Tibial nerve (tissue), 4 donors: Measurements from ENCODE around the gene LRP1.

Experiments
- EP300 ChIP-seq, 2 donors: sonication (generic); formaldehyde crosslinking; IDR thresholded peaks; one replicate each; pipeline ENCODE4 v1.6.1; 2017; ENCODE audit warnings: antibody characterized with exemption in 2 of 2, mild to moderate bottlenecking in 1 of 2
- POLR2A ChIP-seq, 2 donors: fragments of 450-650 bp; IDR thresholded peaks; one replicate each; pipeline ENCODE4 v1.6.1; 2017; ENCODE audit warnings: antibody characterized with exemption in 2 of 2, mild to moderate bottlenecking in 2 of 2, moderate library complexity in 2 of 2
- TF ChIP-seq, protein P1 (sequence below), 5 experiments: fragments of 200-600 bp in 3 of 5; fragments of 450-650 bp in 2 of 5; sonication (generic) in 3 of 5; IDR thresholded peaks; one replicate each; pipeline ENCODE4 v1.5.1; 2016 to 2019; ENCODE audit warnings: antibody characterized with exemption in 5 of 5, mild to moderate bottlenecking in 3 of 5, moderate library complexity in 2 of 5

DNA sequence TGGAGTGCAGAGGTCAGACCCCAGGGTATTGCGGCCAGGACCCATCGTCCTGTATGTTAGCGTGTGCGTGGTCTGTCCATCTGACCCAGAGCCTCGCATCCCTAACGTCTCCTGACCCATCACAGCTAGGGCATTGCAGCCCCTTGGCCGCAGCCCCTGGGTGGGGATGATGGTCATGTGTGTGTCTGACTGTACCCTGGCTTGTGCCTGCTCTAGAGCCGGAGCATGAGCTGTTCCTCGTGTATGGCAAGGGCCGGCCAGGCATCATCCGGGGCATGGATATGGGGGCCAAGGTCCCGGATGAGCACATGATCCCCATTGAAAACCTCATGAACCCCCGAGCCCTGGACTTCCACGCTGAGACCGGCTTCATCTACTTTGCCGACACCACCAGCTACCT lies 29.9 kb downstream of the LRP1 start:
- TF ChIP-seq, protein P1, sequence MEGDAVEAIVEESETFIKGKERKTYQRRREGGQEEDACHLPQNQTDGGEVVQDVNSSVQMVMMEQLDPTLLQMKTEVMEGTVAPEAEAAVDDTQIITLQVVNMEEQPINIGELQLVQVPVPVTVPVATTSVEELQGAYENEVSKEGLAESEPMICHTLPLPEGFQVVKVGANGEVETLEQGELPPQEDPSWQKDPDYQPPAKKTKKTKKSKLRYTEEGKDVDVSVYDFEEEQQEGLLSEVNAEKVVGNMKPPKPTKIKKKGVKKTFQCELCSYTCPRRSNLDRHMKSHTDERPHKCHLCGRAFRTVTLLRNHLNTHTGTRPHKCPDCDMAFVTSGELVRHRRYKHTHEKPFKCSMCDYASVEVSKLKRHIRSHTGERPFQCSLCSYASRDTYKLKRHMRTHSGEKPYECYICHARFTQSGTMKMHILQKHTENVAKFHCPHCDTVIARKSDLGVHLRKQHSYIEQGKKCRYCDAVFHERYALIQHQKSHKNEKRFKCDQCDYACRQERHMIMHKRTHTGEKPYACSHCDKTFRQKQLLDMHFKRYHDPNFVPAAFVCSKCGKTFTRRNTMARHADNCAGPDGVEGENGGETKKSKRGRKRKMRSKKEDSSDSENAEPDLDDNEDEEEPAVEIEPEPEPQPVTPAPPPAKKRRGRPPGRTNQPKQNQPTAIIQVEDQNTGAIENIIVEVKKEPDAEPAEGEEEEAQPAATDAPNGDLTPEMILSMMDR (IDR thresholded peaks at IDR 0.05) = no peak
- no peak for TF ChIP-seq POLR2A (IDR thresholded peaks at IDR 0.05)
- no peak for TF ChIP-seq EP300 (IDR thresholded peaks at IDR 0.05)
